Endothelial cell of umbilical vein (primary cell): ENCODE data around the gene ATOH1.

Source experiments
- CTCF ChIP-seq, 2 donors: IDR thresholded peaks; 1 replicate in 1 of 2; 2 replicates in 1 of 2; pipeline ENCODE4 v1.5.1; 2011; ENCODE audit warnings: low read length in 2 of 2, mild to moderate bottlenecking in 2 of 2, moderate library complexity in 2 of 2, control low read depth in 1 of 2, inconsistent platforms in 1 of 2, low read depth in 1 of 2; ENCODE audit not compliant: insufficient read depth in 1 of 2; ENCODE audit errors: extremely low read depth in 1 of 2
- EZH2 ChIP-seq: IDR thresholded peaks from 2 replicates; pipeline ENCODE4 v1.6.1; 2012; ENCODE audit warnings: borderline replicate concordance, low read depth, mild to moderate bottlenecking, moderate library complexity, low read length, inconsistent platforms; ENCODE audit not compliant: severe bottlenecking
- MAX ChIP-seq: IDR thresholded peaks from 2 replicates; pipeline ENCODE4 v1.6.1; 2011; ENCODE audit not compliant: insufficient read depth, insufficient read length
- POLR2A ChIP-seq: IDR thresholded peaks from 2 replicates; pipeline ENCODE4 v1.6.1; 2012; ENCODE audit warnings: low read depth, mild to moderate bottlenecking, control low read depth, low read length

DNA sequence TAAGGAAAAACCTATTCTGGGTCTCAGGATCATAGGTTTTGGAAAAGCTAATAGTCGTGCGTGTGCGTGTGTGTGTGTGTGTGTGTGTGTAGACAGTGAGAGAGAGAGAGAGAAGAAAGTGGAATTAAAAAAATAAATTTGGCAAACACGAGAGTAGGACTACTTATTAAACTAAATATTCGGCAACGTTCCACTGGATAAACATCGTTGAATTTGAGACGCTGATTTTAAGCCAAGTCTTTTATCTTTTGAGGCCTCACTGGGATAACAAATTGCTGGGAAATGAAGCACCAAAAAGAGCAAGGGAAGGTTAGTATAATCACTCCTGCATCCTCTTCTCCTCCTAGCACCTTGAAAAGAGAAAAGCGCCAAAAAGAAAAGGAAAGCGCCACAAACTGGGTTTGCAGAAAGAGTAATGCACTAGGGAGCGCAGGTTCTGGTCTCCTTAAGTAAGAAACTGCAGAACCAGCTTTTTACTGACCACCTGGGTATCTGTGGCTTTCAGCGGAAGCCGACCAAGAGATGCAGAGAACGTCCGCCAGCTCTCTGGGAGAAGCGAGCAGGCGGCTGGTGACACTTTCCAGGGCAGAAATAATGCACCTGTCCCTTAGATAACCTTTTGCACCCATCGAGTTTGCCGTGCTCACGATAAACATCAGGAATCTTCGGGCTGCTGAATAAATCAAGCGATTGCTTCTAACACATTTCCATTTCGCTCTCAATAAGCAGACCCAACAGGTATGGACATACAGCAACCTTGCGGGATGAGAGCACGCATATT is 3.4 kb downstream of the ATOH1 start:
- no peak for TF ChIP-seq CTCF (IDR thresholded peaks at IDR 0.05; ENCODE audit: extremely low read depth in 1 of 2, insufficient read depth in 1 of 2, low read depth in 1 of 2, low read length in 2 of 2)
- no peak for TF ChIP-seq MAX
- TF ChIP-seq EZH2: no peak
- TF ChIP-seq POLR2A: no peak
